Measurements from ENCODE around the gene USP28. TPM values are rescaled to one million over a fixed set of nuclear protein-coding genes. Genes with fewer than 3 reads are reported as not detected.

Gene USP28
- total RNA-seq, 1 donor from 2014 or later: 35.0 TPM

GRCh38 chr11:113835306-113835705, 40.1 kb downstream of the USP28 start:
- no peak overlapping the region for H2AFZ ChIP-seq (ENCODE audit: low read depth, low read length)
- DNase-seq (ENCODE audit: low read depth) (no peak), FAIRE-seq (no peak)
- Mint-ChIP-seq H3K4me3 (ENCODE audit: unreplicated experiment) (no peak overlapping the region), H3K4me1 (ENCODE audit: low read depth, unreplicated experiment) (no peaks in the 10 kb centered on the region), H3K27me3 (ENCODE audit: low read depth, unreplicated experiment) (no peaks in the 10 kb centered on the region), H3K36me3 (ENCODE audit: low read depth, unreplicated experiment) (peaks cover 4% of the 10 kb centered on the region), H3K9me3 (ENCODE audit: unreplicated experiment) (no peaks in the 10 kb centered on the region), H3K27ac (ENCODE audit: unreplicated experiment) (no peak overlapping the region)
- no peak overlapping the region for H3K9ac ChIP-seq (ENCODE audit: low read length)
- TF ChIP-seq EZH2 (IDR thresholded peaks at IDR 0.05; ENCODE audit: insufficient read depth, low read length) (no peak), CTCF (IDR thresholded peaks at IDR 0.05; ENCODE audit: insufficient read depth, low read depth, low read length) (no peak)
- no peaks in the 10 kb centered on the region for H3K4me1 ChIP-seq (ENCODE audit: insufficient read depth, low read length)
- H3K36me3 ChIP-seq (ENCODE audit: insufficient read depth, low read length): peaks cover 2% of the 10 kb centered on the region
- no peaks in the 10 kb centered on the region for H3K79me2 ChIP-seq (ENCODE audit: insufficient read depth, low read length)
- no peak overlapping the region for H3K27ac ChIP-seq (ENCODE audit: low read depth, low read length)
- H3K27me3 ChIP-seq (ENCODE audit: insufficient read depth, low read length): no peaks in the 10 kb centered on the region
- no peaks in the 10 kb centered on the region for H4K20me1 ChIP-seq (ENCODE audit: insufficient read depth, low read length)
- no peaks in the 10 kb centered on the region for H3K9me3 ChIP-seq (ENCODE audit: insufficient read depth, low read depth, low read length)
- no peak overlapping the region for H3K4me3 ChIP-seq (ENCODE audit: insufficient read depth, low read depth, low read length)
- H3K4me2 ChIP-seq (ENCODE audit: low read length): no peak overlapping the region

GRCh38 chr11:113833151-113833550, 42.2 kb downstream of the USP28 start:
- Histone ChIP-seq H3K36me3 (ENCODE audit: insufficient read depth, low read length) (no peaks in the 10 kb centered on the region), H2AFZ (ENCODE audit: low read depth, low read length) (no peak overlapping the region), H3K4me3 (ENCODE audit: insufficient read depth, low read depth, low read length) (no peak overlapping the region), H3K4me1 (ENCODE audit: insufficient read depth, low read length) (no peaks in the 10 kb centered on the region), H3K4me2 (ENCODE audit: low read length) (no peak overlapping the region), H3K27me3 (ENCODE audit: insufficient read depth, low read length) (no peaks in the 10 kb centered on the region), H4K20me1 (ENCODE audit: insufficient read depth, low read length) (no peaks in the 10 kb centered on the region), H3K79me2 (ENCODE audit: insufficient read depth, low read length) (no peaks in the 10 kb centered on the region), H3K9ac (ENCODE audit: low read length) (no peak overlapping the region), H3K9me3 (ENCODE audit: insufficient read depth, low read depth, low read length) (no peaks in the 10 kb centered on the region), H3K27ac (ENCODE audit: low read depth, low read length) (no peak overlapping the region)
- TF ChIP-seq CTCF (IDR thresholded peaks at IDR 0.05; ENCODE audit: insufficient read depth, low read depth, low read length): no peak
- TF ChIP-seq EZH2 (IDR thresholded peaks at IDR 0.05; ENCODE audit: insufficient read depth, low read length): no peak
- no peak for FAIRE-seq
- H3K4me3 Mint-ChIP-seq (ENCODE audit: unreplicated experiment): no peak overlapping the region
- H3K4me1 Mint-ChIP-seq (ENCODE audit: low read depth, unreplicated experiment): no peaks in the 10 kb centered on the region
- no peak overlapping the region for H3K27ac Mint-ChIP-seq (ENCODE audit: unreplicated experiment)
- peaks cover 5% of the 10 kb centered on the region for H3K36me3 Mint-ChIP-seq (ENCODE audit: low read depth, unreplicated experiment)
- H3K9me3 Mint-ChIP-seq (ENCODE audit: unreplicated experiment): no peaks in the 10 kb centered on the region
- DNase-seq (ENCODE audit: low read depth): no peak
- no peaks in the 10 kb centered on the region for H3K27me3 Mint-ChIP-seq (ENCODE audit: low read depth, unreplicated experiment)

GRCh38 chr11:113831314-113831713, 44.1 kb downstream of the USP28 start:
- peaks cover 11% of the 10 kb centered on the region for H3K36me3 Mint-ChIP-seq (ENCODE audit: low read depth, unreplicated experiment)
- no peaks in the 10 kb centered on the region for H3K9me3 Mint-ChIP-seq (ENCODE audit: unreplicated experiment)
- Histone ChIP-seq H3K36me3 (ENCODE audit: insufficient read depth, low read length) (no peaks in the 10 kb centered on the region), H3K9me3 (ENCODE audit: insufficient read depth, low read depth, low read length) (no peaks in the 10 kb centered on the region), H3K27me3 (ENCODE audit: insufficient read depth, low read length) (no peaks in the 10 kb centered on the region), H3K4me2 (ENCODE audit: low read length) (no peak overlapping the region), H4K20me1 (ENCODE audit: insufficient read depth, low read length) (no peaks in the 10 kb centered on the region), H3K9ac (ENCODE audit: low read length) (no peak overlapping the region), H3K79me2 (ENCODE audit: insufficient read depth, low read length) (no peaks in the 10 kb centered on the region), H3K4me1 (ENCODE audit: insufficient read depth, low read length) (no peaks in the 10 kb centered on the region), H3K4me3 (ENCODE audit: insufficient read depth, low read depth, low read length) (no peak overlapping the region), H2AFZ (ENCODE audit: low read depth, low read length) (no peak overlapping the region), H3K27ac (ENCODE audit: low read depth, low read length) (no peak overlapping the region)
- TF ChIP-seq CTCF (IDR thresholded peaks at IDR 0.05; ENCODE audit: insufficient read depth, low read depth, low read length): no peak
- H3K4me3 Mint-ChIP-seq (ENCODE audit: unreplicated experiment): no peak overlapping the region
- no peaks in the 10 kb centered on the region for H3K27me3 Mint-ChIP-seq (ENCODE audit: low read depth, unreplicated experiment)
- no peaks in the 10 kb centered on the region for H3K4me1 Mint-ChIP-seq (ENCODE audit: low read depth, unreplicated experiment)
- DNase-seq (ENCODE audit: low read depth) (no peak), FAIRE-seq (no peak)
- H3K27ac Mint-ChIP-seq (ENCODE audit: unreplicated experiment): no peak overlapping the region
